Measurements from ENCODE around the gene EXOC8.

EXOC8 gene

GRCh38 chr1:231313661-231314060, 24.0 kb downstream of the EXOC8 start:
- DNase-seq (ENCODE audit: low spot score), result no peak

DNA sequence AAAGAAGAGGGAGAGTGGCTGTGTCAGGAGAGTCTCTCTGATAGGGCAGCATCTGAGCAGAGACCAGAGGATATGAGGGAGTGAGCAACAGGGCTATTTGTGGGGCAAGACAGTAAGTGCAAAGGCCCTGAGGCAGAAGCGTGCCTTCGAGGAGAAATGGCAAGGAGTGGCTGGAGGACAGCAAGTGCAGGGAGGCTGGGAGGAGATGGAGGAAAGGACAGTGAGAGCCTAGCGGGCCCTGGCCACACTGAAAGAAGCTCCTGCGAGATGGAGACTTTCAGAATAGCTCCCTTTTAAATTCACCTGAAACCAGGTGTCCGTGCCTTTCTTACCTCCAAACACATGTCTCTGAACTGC, 25.2 kb downstream of the EXOC8 start:
- DNase-seq (ENCODE audit: low spot score), result no peak

DNA sequence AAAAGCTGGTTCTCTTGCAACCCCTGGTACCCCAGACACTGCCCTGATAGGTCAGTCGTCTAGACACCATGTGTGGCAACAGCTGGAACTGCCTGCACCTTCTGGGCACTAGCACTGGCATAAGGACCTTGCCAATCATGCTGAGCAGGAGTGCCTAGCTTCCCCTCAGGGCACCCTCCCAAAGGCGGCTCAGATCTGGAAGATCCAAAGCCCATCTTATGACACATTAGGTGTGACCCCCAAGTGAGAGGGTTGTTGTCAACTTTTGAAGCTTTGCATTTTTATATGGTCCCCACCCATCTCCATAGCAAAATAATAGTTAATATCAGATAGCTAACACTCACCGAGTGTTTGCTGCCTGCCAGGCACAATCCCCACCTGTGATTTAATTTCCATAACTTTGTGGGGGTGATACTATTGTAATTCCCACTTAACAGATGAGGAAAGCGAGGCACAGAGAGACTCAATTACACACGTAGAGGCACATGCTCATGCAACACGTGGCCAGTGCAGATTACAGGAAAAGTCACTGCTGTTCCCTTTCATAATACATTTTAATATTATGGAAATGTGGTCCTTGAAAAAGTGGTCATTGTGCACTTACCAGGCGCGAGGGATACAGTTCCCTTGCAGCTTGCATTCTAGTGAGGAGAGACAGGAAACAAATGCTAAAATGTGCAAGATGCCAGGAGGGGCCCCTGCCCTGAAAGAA, 25.8 kb downstream of the EXOC8 start:
- DNase-seq (ENCODE audit: low spot score), result no peak

- no peak for DNase-seq (ENCODE audit: low spot score)
Observed at GRCh38 chr1:231310391-231310934, 27.2 kb downstream of the EXOC8 start.

GRCh38 chr1:231301990-231302389, 35.7 kb downstream of the EXOC8 start:
- no peak for DNase-seq (ENCODE audit: low spot score)

DNA sequence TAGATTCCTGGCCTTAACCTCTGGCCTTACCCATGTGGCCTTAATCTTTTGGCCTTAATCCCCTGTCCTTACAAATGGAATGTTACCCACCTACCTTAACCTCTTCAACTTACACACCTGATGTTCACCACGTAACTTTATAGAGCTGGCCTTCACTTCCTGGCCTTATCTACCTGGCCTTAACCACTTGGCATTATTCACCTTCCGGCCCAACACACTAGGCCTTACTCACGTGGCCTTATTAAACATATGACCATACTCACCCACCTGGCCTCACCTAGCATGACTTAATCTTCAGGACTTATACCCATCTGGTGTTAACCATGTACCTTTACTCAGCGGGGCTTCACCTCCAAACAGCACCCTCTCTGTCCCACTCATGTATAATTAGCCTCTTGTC, 41.7 kb downstream of the EXOC8 start:
- DNase-seq (ENCODE audit: low spot score), result no peak

- no peak for DNase-seq (ENCODE audit: low spot score)
Observed at GRCh38 chr1:231286603-231287002, 51.0 kb downstream of the EXOC8 start.

- no peak for DNase-seq (ENCODE audit: low spot score)
Observed at GRCh38 chr1:231284441-231284840, 53.2 kb downstream of the EXOC8 start.

Data from NAMALWA (cell line).